GM12878 (cell line): ENCODE data around the gene KLRG1. TPM values are rescaled to one million over a fixed set of nuclear protein-coding genes. Genes with fewer than 3 reads are reported as not detected.

Experiments used
- ATAC-seq: fragments of 200-7000 bp; cut with Tn5 transposase; 3 replicates; pipeline ENCODE4 v1.9.1; 2020; ENCODE audit warnings: mild to moderate bottlenecking, moderate library complexity
- BruUV-seq: library from RNA; stranded (reverse); fragments of 400-500 nt; replicated peaks from 2 replicates; lab custom pipeline; 2021; lab: Mats Ljungman, UMichigan
- CTCF ChIA-PET: fragments of 300-600 bp; sonication (Branson Sonifier 250); formaldehyde crosslinking; extraction: SDS; loops from one replicate; lab custom pipeline; 2021; ENCODE audit warnings: inconsistent platforms; lab: Yijun Ruan, JAX
- POLR2A ChIA-PET: fragments of 350-600 bp; formaldehyde crosslinking; extraction: SDS; loops from one replicate; lab custom pipeline; 2021; ENCODE audit warnings: inconsistent platforms; lab: Charles Lee
- RAD21 ChIA-PET: fragments of 300-600 bp; sonication (Branson Sonifier 250); formaldehyde crosslinking; loops from one replicate; lab custom pipeline; 2023; ENCODE audit warnings: antibody characterized with exemption; ENCODE audit not compliant: unreplicated experiment; lab: Charles Lee
- SMC1A ChIA-PET: fragments of 300-600 bp; sonication (Branson Sonifier 250); formaldehyde crosslinking; loops from one replicate; lab custom pipeline; 2023; ENCODE audit not compliant: unreplicated experiment, uncharacterized antibody; lab: Charles Lee
- DNase-seq: peaks from one replicate; pipeline ENCODE4 v3.0.0-alpha.2; 2011; ENCODE audit warnings: low read depth, low spot score
- FAIRE-seq: peaks from 3 replicates; lab custom pipeline; 2011; peaks lifted over from hg19 to GRCh38; lab: Jason Lieb, UNC
- H2AFZ ChIP-seq: 2 replicates; pipeline ENCODE4 v1.6.0; 2011; ENCODE audit warnings: low read depth, low read length, control low read depth; ENCODE audit not compliant: control insufficient read depth
- H3K27ac ChIP-seq: 2 replicates; pipeline ENCODE4 v1.5.1; 2011; ENCODE audit warnings: control low read depth; ENCODE audit not compliant: control insufficient read depth, insufficient read depth
- H3K27me3 ChIP-seq, 2 experiments: replicated peaks in 1 of 2; 2 replicates each; pipeline versions ENCODE4 v1.6.0 to v1.6.1; 2011; ENCODE audit warnings: low read length in 1 of 2; ENCODE audit not compliant: control insufficient read depth in 2 of 2, insufficient read depth in 2 of 2
- H3K36me3 ChIP-seq, 2 experiments: 2 replicates each; pipeline ENCODE4 v1.5.1; 2011; ENCODE audit warnings: low read length in 1 of 2; ENCODE audit not compliant: control insufficient read depth in 2 of 2, insufficient read depth in 2 of 2
- H3K4me1 ChIP-seq: 2 replicates; pipeline ENCODE4 v1.6.1; 2011; ENCODE audit warnings: mild to moderate bottlenecking, low read length, moderate library complexity, mixed read lengths; ENCODE audit not compliant: control insufficient read depth, insufficient read depth
- H3K4me2 ChIP-seq: 2 replicates; pipeline ENCODE4 v1.6.0; 2011; ENCODE audit warnings: control low read depth; ENCODE audit not compliant: control insufficient read depth, insufficient read depth
- H3K4me3 ChIP-seq: fragments of 200-600 bp; sonication (generic); 2 replicates; pipeline ENCODE4 v1.5.1; 2016
- H3K79me2 ChIP-seq: 2 replicates; pipeline ENCODE4 v1.6.0; 2011; ENCODE audit warnings: low read length; ENCODE audit not compliant: control insufficient read depth, insufficient read depth
- H3K9ac ChIP-seq: 2 replicates; pipeline ENCODE4 v1.8.0; 2011; ENCODE audit warnings: low read length, control low read depth, mixed read lengths; ENCODE audit not compliant: control insufficient read depth, insufficient read depth
- H3K9me3 ChIP-seq: replicated peaks from 3 replicates; pipeline ENCODE4 v1.5.1; 2011; ENCODE audit warnings: mild to moderate bottlenecking, low read length; ENCODE audit not compliant: control insufficient read depth, insufficient read depth
- H4K20me1 ChIP-seq: 2 replicates; pipeline ENCODE4 v1.6.0; 2011; ENCODE audit not compliant: control insufficient read depth, insufficient read depth
- CEBPB ChIP-seq, 2 experiments: fragments of 150-350 bp in 1 of 2; IDR thresholded peaks; 2 replicates each; pipeline ENCODE4 v1.6.1; 2012 to 2014; ENCODE audit warnings: low read depth in 2 of 2, low read length in 2 of 2, borderline replicate concordance in 1 of 2, inconsistent platforms in 1 of 2
- IRF4 ChIP-seq: IDR thresholded peaks from 2 replicates; pipeline ENCODE4 v1.6.1; 2011; ENCODE audit warnings: low read depth, low read length
- MTA2 ChIP-seq: fragments of 450-650 bp; IDR thresholded peaks from 2 replicates; pipeline ENCODE4 v1.6.1; 2016; ENCODE audit warnings: low read depth, mild to moderate bottlenecking, moderate library complexity
- NRF1 ChIP-seq: conservative IDR thresholded peaks from 2 replicates; pipeline ENCODE4 v1.6.1; 2011; ENCODE audit warnings: mild to moderate bottlenecking, low read depth, low read length, improper control_type of control experiment
- SREBF2 ChIP-seq: IDR thresholded peaks from 2 replicates; pipeline ENCODE4 v1.6.1; 2012; ENCODE audit warnings: mild to moderate bottlenecking, low read length
- SUPT20H ChIP-seq: IDR thresholded peaks from 2 replicates; pipeline ENCODE4 v1.6.1; 2011; ENCODE audit warnings: low read depth, mild to moderate bottlenecking, low read length, moderate library complexity, borderline replicate concordance; ENCODE audit not compliant: control insufficient read depth
- SUZ12 ChIP-seq: fragments of 200-600 bp; sonication (generic); IDR thresholded peaks from one replicate; pipeline ENCODE4 v1.6.1; 2018; ENCODE audit warnings: antibody characterized with exemption, mild to moderate bottlenecking; ENCODE audit not compliant: unreplicated experiment
- ZNF274 ChIP-seq: IDR thresholded peaks from one replicate; pipeline ENCODE4 v1.8.0; 2011; ENCODE audit not compliant: insufficient read length, insufficient read depth
- WGBS: methylation state at CpG from one replicate; pipeline ENCODE4 v1.1.6; 2016; ENCODE audit warnings: low lambda C conversion rate; ENCODE audit not compliant: insufficient replicate concordance, insufficient coverage; ENCODE audit errors: missing lambda C conversion rate; 5-methylcytosine and 5-hydroxymethylcytosine counted together
- in situ Hi-C: fragments of 300-500 bp; cut with MboI; formaldehyde crosslinking; loops from 9 replicates; pipeline ENCODE4 v1.14.3; 2018; ENCODE audit warnings: mixed read lengths
- intact Hi-C: fragments of 100-400 bp; cut with micrococcal nuclease; formaldehyde crosslinking; loops from one replicate; pipeline ENCODE4 v1.14.2; 2022; ENCODE audit not compliant: unreplicated experiment
- polyA plus RNA-seq, 11 experiments: library from polyadenylated mRNA; depleted of rRNA in 4 of 11; unstranded in 6 of 11; stranded (reverse) in 5 of 11; fragments of >200 nt; fragmentation: Nextera tagmentation in 4 of 11; fragmentation: Illumina TruSeq in 1 of 11; extraction: Ambion mirVana in 4 of 11; extraction: Trizol in 1 of 11; gene quantifications; 1 replicate in 1 of 11; 2 replicates in 10 of 11; pipeline versions ENCODE4 v1.2.1 to v1.2.3, GENCODE V29; 2011 to 2016; ENCODE audit warnings: inconsistent platforms in 2 of 11, missing spikeins in 2 of 11, low read depth in 1 of 11
- total RNA-seq, 4 experiments: library from RNA; depleted of rRNA in 3 of 4; stranded (reverse); fragments of >200 nt in 3 of 4; fragmentation: Illumina TruSeq in 1 of 4; extraction: Trizol in 1 of 4; gene quantifications; 2 replicates each; pipeline versions ENCODE4 v1.2.1 to v1.2.3, GENCODE V29; 2013 to 2021
- TF ChIP-seq, protein P1 (sequence below): IDR thresholded peaks from 2 replicates; pipeline ENCODE4 v1.6.1; 2011; ENCODE audit warnings: low read depth, mild to moderate bottlenecking, low read length, moderate library complexity, borderline replicate concordance; ENCODE audit errors: extremely low read depth
- TF ChIP-seq, protein P2 (sequence below): fragments of 450-650 bp; IDR thresholded peaks from 2 replicates; pipeline ENCODE4 v1.6.1; 2016; ENCODE audit warnings: mild to moderate bottlenecking, moderate library complexity, borderline replicate concordance
- TF ChIP-seq, protein P3 (sequence below): IDR thresholded peaks from 2 replicates; pipeline ENCODE4 v1.6.1; 2012; ENCODE audit warnings: low read depth, low read length, improper control_type of control experiment
- TF ChIP-seq, protein P4 (sequence below): IDR thresholded peaks from 2 replicates; pipeline ENCODE4 v1.6.1; 2011; ENCODE audit warnings: borderline replicate concordance, low read depth, mild to moderate bottlenecking, moderate library complexity, low read length; ENCODE audit not compliant: insufficient read depth, poor library complexity, severe bottlenecking

Gene KLRG1
- total and polyA plus RNA-seq, 10 of the 15 experiments (the other 5 are each of a cell fraction or from before 2014, with no cell fraction given), result 2.3 to 6.5 (median 3.9) TPM

DNA sequence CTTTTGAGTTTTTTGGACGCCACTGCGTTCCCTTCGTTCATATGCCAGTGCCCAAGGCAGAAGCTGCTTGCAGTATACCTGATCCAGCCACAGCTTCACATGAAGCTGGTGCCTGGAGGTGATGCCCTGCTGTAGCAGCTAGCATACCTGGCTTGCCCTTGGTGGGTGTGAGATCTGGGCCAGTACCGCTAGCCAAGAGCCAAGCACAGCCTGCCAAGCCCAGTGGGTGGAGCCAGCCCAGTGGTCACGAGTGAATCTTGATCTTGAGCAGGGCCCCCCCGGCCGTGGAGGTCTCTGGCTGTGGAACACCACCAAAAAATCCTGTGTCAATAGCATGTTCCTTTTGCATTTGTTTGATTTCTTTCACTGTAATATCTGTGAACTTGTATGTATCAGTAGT is 32.6 kb upstream of the KLRG1 start:
- no TSS peak for BruUV-seq
- H3K36me3 ChIP-seq, result no peaks in the 10 kb centered on the region
- FAIRE-seq (no peak), ATAC-seq (no peak), DNase-seq (no peak)
- H3K4me3 ChIP-seq, result no peak overlapping the region
- no peak overlapping the region for H3K9ac ChIP-seq
- no peak overlapping the region for H3K27ac ChIP-seq
- POLR2A ChIA-PET, result no interaction called here
- SMC1A ChIA-PET, result no interaction called here
- CTCF ChIA-PET, result no interaction called here
- no peaks in the 10 kb centered on the region; the same call in 2 of the 3 replicates for H3K9me3 ChIP-seq
- H3K79me2 ChIP-seq, result no peaks in the 10 kb centered on the region
- WGBS, result 87% methylated on average over 7 of the region's 7 CpGs
- RAD21 ChIA-PET, result no interaction called here
- no peaks in the 10 kb centered on the region for H4K20me1 ChIP-seq
- H3K27me3 ChIP-seq, result no peaks in the 10 kb centered on the region
- H3K4me1 ChIP-seq, result no peaks in the 10 kb centered on the region
- H2AFZ ChIP-seq, result no peak overlapping the region
- TF ChIP-seq, protein P1, sequence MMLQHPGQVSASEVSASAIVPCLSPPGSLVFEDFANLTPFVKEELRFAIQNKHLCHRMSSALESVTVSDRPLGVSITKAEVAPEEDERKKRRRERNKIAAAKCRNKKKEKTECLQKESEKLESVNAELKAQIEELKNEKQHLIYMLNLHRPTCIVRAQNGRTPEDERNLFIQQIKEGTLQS, result no peak
- TF ChIP-seq SUZ12, result no peak
- TF ChIP-seq, protein P2, sequence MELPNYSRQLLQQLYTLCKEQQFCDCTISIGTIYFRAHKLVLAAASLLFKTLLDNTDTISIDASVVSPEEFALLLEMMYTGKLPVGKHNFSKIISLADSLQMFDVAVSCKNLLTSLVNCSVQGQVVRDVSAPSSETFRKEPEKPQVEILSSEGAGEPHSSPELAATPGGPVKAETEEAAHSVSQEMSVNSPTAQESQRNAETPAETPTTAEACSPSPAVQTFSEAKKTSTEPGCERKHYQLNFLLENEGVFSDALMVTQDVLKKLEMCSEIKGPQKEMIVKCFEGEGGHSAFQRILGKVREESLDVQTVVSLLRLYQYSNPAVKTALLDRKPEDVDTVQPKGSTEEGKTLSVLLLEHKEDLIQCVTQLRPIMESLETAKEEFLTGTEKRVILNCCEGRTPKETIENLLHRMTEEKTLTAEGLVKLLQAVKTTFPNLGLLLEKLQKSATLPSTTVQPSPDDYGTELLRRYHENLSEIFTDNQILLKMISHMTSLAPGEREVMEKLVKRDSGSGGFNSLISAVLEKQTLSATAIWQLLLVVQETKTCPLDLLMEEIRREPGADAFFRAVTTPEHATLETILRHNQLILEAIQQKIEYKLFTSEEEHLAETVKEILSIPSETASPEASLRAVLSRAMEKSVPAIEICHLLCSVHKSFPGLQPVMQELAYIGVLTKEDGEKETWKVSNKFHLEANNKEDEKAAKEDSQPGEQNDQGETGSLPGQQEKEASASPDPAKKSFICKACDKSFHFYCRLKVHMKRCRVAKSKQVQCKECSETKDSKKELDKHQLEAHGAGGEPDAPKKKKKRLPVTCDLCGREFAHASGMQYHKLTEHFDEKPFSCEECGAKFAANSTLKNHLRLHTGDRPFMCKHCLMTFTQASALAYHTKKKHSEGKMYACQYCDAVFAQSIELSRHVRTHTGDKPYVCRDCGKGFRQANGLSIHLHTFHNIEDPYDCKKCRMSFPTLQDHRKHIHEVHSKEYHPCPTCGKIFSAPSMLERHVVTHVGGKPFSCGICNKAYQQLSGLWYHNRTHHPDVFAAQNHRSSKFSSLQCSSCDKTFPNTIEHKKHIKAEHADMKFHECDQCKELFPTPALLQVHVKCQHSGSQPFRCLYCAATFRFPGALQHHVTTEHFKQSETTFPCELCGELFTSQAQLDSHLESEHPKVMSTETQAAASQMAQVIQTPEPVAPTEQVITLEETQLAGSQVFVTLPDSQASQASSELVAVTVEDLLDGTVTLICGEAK, result no peak
- TF ChIP-seq CEBPB (IDR thresholded peaks at IDR 0.05; ENCODE audit: borderline replicate concordance in 1 of 2, low read depth in 2 of 2, low read length in 2 of 2), result no peak
- TF ChIP-seq, protein P3, sequence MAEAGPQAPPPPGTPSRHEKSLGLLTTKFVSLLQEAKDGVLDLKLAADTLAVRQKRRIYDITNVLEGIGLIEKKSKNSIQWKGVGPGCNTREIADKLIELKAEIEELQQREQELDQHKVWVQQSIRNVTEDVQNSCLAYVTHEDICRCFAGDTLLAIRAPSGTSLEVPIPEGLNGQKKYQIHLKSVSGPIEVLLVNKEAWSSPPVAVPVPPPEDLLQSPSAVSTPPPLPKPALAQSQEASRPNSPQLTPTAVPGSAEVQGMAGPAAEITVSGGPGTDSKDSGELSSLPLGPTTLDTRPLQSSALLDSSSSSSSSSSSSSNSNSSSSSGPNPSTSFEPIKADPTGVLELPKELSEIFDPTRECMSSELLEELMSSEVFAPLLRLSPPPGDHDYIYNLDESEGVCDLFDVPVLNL, result no peak
- no peak for TF ChIP-seq NRF1
- TF ChIP-seq ZNF274, result no peak
- TF ChIP-seq SUPT20H, result no peak
- TF ChIP-seq SREBF2, result no peak
- TF ChIP-seq MTA2, result no peak
- TF ChIP-seq IRF4, result no peak
- TF ChIP-seq, protein P4, sequence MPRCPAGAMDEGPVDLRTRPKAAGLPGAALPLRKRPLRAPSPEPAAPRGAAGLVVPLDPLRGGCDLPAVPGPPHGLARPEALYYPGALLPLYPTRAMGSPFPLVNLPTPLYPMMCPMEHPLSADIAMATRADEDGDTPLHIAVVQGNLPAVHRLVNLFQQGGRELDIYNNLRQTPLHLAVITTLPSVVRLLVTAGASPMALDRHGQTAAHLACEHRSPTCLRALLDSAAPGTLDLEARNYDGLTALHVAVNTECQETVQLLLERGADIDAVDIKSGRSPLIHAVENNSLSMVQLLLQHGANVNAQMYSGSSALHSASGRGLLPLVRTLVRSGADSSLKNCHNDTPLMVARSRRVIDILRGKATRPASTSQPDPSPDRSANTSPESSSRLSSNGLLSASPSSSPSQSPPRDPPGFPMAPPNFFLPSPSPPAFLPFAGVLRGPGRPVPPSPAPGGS, result no peak
- in situ Hi-C loops (no loop called here), intact Hi-C loops (no loop called here)
- H3K4me2 ChIP-seq, result no peak overlapping the region
